ENCODE results near the gene MACROD2. TPM values are rescaled to one million over a fixed set of nuclear protein-coding genes. Genes with fewer than 3 reads are reported as not detected.

MACROD2 gene
- total RNA-seq, 4 donors from 2014 or later = 10.0 to 24.0 (median 17.0) TPM

GRCh38 chr20:14046534-14046933, 51.2 kb downstream of the MACROD2 start:
- H3K4me3 ChIP-seq (ENCODE audit: low read depth, poor library complexity, severe bottlenecking) = no peak overlapping the region
- intact Hi-C loops (cut with DNase I; ENCODE audit: low total_unique reads) = no loop called here
- DNase-seq (ENCODE audit: low spot score in 2 of 2) = no peak
- 91 to 99% methylated on average over 2 of the region's 2 CpGs for WGBS, 2 donors
- TF ChIP-seq CTCF (IDR thresholded peaks at IDR 0.05) = no peak
- TF ChIP-seq POLR2A (IDR thresholded peaks at IDR 0.05) = no peak

- 84 to 88% methylated on average over 4 of the region's 4 CpGs for WGBS, 2 donors
- TF ChIP-seq CTCF (IDR thresholded peaks at IDR 0.05) (no peak), POLR2A (IDR thresholded peaks at IDR 0.05) (no peak)
- intact Hi-C loops (cut with DNase I; ENCODE audit: low total_unique reads) = no loop called here
- no peak overlapping the region for H3K4me3 ChIP-seq (ENCODE audit: low read depth, poor library complexity, severe bottlenecking)
- DNase-seq (ENCODE audit: low spot score in 2 of 2) = no peak
Measured at GRCh38 chr20:14049111-14049510, 53.8 kb downstream of the MACROD2 start.

GRCh38 chr20:14051454-14051853, 56.1 kb downstream of the MACROD2 start:
- no peak overlapping the region for H3K4me3 ChIP-seq (ENCODE audit: low read depth, poor library complexity, severe bottlenecking)
- DNase-seq (ENCODE audit: low spot score in 2 of 2) = no peak
- intact Hi-C loops (cut with DNase I; ENCODE audit: low total_unique reads) = no loop called here
- 83 to 84% methylated on average over 1 of the region's 1 CpG for WGBS, 2 donors
- TF ChIP-seq POLR2A (IDR thresholded peaks at IDR 0.05) = no peak
- no peak for TF ChIP-seq CTCF (IDR thresholded peaks at IDR 0.05)

GRCh38 chr20:14055127-14055742, 59.9 kb downstream of the MACROD2 start:
- peak in 1 of 2 donors; percentile 27 for DNase-seq (ENCODE audit: low spot score in 2 of 2)
- intact Hi-C loops (cut with DNase I; ENCODE audit: low total_unique reads) = loop anchor here (2.0 kb wide), 1 partner anchor 234 kb away; no protein-coding TSS in a partner anchor
- no peak overlapping the region for H3K4me3 ChIP-seq (ENCODE audit: low read depth, poor library complexity, severe bottlenecking)
- WGBS, 2 donors = 1 to 2% methylated on average over 4 of the region's 4 CpGs
- no peak for TF ChIP-seq POLR2A (IDR thresholded peaks at IDR 0.05)
- no peak for TF ChIP-seq CTCF (IDR thresholded peaks at IDR 0.05)

- WGBS, 2 donors = 89% methylated on average over 2 of the region's 2 CpGs
- TF ChIP-seq POLR2A (IDR thresholded peaks at IDR 0.05) (no peak), CTCF (IDR thresholded peaks at IDR 0.05) (no peak)
- intact Hi-C loops (cut with DNase I; ENCODE audit: low total_unique reads) = no loop called here
- no peak for DNase-seq (ENCODE audit: low spot score in 2 of 2)
- no peak overlapping the region for H3K4me3 ChIP-seq (ENCODE audit: low read depth, poor library complexity, severe bottlenecking)
Measured at GRCh38 chr20:14062171-14062570, 66.9 kb downstream of the MACROD2 start.

- DNase-seq (ENCODE audit: low spot score in 2 of 2) = no peak
- intact Hi-C loops (cut with DNase I; ENCODE audit: low total_unique reads) = no loop called here
- TF ChIP-seq POLR2A (IDR thresholded peaks at IDR 0.05) = no peak
- no peak for TF ChIP-seq CTCF (IDR thresholded peaks at IDR 0.05)
- WGBS, 2 donors = 53 to 61% methylated on average over 1 of the region's 1 CpG
- H3K4me3 ChIP-seq (ENCODE audit: low read depth, poor library complexity, severe bottlenecking) = no peak overlapping the region
Measured at GRCh38 chr20:14062786-14063185, 67.5 kb downstream of the MACROD2 start.
